Embryonic facial prominence (tissue), 1 donor: ENCODE results near the gene PDZRN3.
"Not testable (repeated sequence)": the region's sequence is repeated elsewhere in the genome, so short reads cannot be mapped to it uniquely, and the experiment has no call there.

Source experiments
- DNase-seq: peaks from one replicate; pipeline ENCODE4 v3.0.0-alpha.2; 2016; ENCODE audit errors: extremely low spot score

PDZRN3 gene

DNA sequence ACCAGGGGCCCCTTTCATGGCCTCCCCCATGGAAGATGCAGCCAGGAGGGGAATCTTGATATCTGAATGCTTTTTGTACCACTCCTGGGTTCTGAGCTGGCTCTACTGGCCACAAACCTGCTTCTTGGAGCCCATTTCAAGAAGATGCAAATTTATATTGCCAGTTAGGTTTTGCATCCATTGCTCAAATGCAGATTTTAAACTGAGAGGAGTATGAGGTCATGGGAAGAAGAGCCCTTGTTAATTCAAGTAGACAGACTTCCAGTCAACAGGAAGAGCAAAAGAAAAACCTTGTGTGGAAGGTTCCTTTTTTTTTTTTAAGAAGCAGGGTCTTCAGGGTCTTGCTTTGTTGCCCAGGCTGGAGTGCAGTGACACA lies 133.5 kb downstream of the PDZRN3 start:
- no peak for DNase-seq

DNA sequence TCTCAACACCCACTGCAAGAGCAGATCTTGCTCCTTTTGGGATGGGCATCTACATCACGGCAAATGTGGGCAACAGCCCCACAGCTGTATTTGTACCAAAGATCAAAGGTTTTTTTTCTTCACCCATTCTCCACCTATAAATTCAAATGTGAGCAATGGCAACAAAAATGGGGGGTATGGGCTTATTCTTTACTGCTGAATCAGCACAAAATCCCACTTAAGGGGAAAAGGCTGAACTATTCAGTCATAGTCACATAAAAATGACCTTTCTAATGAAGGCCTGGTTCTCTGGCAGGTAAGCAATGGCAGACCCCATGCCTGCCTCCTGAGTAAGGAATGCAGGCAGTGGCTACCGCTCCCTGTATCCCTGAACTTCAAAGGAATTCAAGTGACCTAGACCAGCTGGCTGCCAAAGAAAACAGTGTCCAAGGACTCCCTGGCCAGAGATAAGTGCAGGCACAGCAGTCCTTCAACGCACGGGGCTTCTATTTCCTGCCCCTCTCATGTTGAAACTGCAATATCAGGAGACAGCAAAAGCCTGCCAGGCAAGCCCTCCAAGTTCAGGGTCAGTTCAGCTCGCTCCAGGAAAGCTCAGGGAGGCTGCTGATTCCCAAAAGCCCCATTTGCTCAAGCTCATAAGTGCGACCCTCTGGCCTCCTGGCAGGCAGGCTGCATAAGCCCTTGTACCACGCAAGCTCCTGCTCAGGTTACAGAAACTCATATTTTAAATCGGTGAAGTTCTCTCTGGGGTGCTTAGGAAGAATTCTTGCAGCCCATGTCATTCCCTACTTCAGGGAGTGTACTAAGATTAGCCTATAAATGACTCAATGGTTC lies 134.1 kb downstream of the PDZRN3 start:
- no peak for DNase-seq

DNA sequence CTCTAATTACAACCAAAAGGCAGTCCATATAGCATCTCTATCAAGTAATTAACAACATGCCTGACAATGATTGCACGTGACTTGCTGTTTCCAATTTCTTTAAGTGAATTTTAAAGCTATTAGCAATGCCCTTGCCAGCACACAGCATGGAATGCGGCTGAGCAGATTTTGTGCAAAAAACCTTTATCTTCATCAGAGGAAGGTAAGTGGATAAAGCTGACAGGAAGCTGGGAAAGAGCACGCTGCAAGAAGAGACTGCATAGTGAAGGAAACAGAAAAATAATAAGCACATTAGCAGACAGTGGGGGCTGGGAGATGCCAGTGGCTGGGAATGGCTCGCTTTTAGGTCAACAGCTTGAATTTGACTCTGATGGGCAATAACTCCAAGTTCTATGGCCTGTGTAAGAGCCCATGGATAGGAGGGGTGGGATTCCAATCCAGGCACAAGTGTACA lies 138.8 kb downstream of the PDZRN3 start:
- no peak for DNase-seq

DNA sequence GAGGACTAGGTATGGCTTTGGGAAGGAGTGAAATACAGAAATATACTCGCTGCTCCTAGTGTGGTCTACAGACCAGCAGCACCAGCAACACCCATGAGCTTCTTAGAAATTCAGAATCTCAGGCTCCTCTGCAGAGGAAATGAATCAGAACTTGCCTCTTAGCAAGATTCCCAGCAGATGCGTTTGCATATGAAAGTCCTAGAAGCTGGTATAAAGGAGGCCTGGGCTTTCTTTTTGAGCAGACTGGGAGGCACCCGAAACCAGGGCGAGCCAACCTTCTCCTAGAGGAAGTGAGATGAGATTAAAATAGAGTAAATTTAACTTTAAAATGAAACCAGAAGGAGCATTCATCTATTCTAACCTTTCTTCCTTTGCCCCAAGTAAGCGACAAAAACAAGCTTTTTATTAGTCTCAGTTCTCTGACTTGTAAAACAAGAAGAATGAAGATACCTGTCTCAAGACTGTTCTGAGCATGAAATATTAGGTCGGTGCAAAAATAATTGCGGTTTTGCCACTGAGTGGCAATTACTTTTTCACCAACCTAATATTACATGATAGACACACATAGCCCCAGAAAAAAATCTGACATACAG lies 140.0 kb downstream of the PDZRN3 start:
- DNase-seq = no peak

DNA sequence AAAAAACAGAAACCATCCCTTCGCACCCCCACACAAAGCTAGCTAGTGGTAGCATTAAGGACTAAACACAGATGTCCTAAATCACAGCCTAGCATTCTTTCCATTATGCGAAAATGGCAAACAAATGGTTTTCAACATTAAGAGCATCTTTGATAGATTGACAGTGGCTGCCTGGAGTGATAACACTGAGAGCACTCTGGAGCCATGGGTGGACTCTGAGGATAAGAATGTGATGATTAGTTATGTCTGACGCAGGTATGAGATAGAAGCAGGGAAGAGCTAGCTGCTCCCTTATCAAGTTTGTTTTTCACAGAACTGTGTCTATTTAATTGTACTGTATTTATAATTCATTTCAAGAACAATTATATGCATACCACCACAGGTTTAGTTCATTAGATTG lies 142.9 kb downstream of the PDZRN3 start:
- DNase-seq = no peak

DNA sequence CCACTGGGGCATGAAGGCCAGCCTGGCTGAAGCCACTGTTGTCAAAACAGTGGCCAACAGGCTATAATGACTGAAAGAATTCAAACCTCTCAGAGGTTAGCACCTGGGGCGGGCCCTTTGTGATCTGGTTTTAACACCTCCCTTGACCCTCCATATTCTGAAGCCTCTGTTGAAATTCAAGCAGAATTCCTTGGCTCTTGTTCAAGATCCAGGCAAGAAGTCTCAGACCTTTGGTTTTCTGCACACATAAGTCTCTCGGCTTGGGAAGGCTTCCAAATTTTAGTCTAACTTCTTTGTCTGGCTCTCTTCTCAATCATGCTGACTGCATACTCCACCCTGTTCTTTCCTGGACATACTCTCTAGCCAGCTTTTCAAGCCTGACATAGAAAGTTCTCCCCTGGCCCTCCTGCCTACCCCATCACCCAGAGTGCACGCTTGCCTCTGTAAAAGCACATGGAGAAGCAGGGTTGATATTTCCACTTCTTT lies 144.5 kb downstream of the PDZRN3 start:
- DNase-seq = no peak

DNA sequence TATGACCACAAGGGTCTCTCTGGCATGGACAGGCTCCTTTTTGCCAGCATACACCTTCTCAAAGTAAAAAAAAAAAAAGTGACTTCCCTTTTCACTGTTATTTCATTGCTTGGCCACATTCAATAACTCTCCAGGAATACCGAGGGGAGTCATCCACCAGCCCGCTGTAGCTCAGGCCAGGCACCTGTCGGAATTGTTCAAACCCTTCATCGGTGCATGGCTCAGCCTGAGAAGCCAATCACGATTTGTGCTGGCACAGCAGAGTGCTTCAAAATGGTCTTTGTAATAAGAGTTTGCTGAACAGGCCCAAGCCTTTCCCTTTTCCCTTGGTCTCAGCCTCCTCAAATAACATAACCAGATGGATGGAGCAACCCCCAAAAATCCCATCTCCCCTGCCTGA lies 145.4 kb downstream of the PDZRN3 start:
- no peak for DNase-seq

DNA sequence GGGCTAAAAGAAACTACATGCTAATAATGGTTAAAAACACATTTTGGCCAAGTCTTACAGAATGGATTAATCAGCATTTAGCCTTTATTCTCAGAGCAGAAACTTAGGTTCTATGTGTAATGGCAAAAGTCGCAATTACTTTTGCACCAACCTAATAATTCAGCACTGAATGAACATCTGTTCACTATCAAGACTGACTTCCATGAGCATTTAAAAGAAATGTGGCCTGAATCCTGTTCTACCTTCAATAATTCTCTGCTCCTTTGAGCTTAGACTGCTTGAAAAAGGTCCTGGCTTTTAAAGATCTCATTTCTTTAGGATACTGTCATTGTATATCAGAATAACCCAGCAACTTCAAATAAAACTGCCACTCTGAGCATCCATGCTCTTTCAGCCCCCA lies 145.9 kb downstream of the PDZRN3 start:
- DNase-seq = no peak

DNA sequence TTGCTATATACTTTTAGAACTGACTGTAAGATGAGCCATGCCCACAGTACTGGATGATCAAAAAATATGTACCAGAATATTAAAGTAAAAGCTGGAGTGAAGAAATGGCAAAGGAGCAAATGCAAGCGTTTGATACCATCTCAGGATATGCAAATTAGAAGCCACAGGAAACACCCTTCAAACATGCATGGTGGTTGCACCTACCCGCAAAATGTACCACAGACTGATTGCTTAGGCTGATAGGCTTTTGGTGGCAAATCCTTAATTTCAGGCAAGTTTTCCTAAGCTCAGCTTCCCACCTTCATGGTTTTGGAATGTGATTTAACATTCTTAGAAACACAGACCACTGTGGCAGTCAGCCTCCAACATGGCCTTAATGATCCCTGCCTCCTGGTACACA lies 149.0 kb downstream of the PDZRN3 start:
- DNase-seq = no peak

DNA sequence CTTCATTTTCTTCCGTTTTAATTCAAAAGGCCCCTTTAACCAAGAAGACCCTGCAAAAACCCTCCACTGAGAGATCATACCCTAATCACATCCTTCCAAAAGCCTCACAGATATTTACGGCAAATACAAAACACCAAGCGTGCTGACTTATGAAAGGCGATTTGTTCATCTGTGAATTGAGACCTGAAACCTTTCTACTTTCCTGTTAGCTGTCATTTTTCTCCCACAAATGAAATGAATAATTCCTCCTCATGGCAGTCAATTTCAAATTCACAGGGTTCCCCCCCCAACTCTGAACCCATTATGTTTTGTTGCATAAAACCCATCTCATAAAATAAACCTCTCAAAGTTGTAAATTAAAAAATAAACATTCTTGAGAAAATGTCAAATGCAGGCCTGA lies 149.6 kb downstream of the PDZRN3 start:
- no peak for DNase-seq

DNA sequence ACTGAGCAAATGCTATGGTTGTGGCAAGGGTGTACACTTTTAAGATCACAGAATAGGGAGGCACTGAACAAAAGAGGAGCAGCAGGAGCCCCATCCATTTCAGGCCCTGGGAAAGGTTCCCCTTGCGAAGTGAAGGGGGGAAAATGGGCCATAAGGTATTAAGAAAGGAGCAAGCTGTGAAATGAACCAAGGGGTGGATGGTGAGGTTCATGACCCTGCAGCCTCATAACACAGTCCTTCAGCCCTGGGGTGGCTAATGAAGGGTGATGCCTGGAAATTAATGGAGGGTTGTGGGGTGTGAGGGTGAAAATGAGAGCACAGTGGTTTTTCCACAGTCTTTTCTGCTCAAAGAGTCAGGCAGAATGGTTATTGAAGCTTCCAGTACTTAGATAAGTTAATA lies 150.1 kb downstream of the PDZRN3 start:
- DNase-seq = no peak

DNA sequence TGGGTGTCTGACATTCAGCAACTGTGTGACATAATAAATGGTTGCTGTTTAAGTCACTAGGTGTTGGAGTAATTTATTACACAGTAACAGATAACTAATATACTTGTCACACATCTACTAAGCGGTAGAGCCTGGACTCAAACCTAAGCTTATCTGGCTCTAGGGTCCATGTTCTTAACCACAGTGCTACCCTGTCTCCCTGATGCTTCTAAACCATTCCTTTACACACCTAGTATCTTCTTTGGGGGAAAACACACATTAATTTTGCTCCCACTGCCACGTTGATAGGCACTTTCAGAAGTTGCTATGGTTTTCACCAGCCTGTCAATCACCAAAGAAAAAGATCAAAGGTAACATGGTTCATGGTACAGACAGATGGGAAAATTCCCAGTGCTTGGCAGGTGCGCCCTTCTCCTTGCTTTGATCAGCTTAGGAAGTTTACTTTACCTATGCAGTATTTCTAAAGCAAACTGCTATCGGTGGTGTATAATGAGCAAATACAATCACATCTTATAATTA lies 150.8 kb downstream of the PDZRN3 start:
- no peak for DNase-seq

DNA sequence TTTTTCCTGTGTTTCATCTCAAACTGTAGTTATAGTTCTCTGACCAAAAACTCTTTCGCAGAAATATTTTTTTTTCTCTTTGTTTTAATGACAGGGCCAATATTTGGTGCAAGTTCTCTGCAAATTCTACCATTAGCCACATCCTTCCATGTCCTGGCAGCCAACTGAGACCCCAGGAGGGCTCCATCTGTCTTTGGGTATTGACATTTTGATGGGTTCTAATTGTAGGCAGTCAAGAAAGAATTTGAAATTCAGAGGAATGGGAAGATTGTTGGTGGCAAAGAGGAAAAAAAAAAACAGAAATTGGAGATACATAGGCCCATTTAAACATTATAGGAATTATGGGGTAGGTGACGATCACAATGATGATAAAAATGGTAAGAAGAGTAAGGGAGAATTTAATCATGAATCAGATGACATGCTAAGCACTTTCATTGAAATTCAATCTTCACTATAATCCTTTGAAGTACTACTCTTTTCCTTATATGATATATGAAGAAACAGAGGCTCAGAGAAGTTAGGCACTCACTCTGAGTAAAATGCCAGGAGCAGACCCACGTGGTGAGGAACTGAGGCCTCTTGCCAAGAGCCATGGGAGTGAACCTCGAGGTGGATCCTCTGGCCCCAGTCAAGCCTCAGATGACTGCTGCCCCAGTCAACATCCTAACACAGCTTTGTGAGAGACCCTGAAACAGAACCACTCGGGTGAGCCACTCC lies 151.4 kb downstream of the PDZRN3 start:
- DNase-seq = no peak

DNA sequence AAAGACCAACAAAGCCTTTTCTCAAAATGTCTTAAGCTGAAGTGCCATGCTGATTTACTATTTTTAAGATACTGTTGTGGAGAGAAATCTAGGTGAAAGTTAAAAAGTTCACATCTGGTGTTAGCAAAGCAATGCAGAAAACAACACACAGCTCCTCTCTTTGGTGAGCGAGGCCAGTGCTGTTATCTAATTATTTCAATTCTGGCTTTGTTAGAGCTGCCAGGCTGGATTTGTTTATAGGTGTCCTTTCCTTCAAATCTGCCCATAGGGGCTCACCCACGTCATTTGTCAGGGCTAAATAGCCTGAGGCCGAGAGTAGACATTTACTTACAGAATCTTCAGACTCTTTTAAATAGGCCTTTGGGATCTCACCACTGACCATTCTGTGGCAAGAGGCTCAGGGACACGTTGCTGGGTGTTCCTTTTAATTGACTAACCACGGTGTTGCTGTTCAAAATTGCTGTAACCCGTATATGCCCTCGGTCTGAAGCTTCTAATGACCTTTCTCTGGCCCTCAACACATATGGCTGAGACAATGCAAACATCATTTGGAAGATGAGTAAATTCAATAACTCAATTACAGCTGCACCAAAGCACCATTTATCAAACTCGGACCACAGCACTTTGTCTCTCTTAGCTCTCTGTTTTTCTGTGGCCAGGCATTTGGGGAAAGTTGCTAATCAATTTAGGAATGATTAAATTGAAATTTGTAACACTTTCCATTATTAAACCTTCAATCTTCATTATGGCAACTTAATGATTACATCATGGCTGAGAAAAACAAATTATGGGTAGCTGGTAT lies 152.6 kb downstream of the PDZRN3 start:
- DNase-seq = no peak

DNA sequence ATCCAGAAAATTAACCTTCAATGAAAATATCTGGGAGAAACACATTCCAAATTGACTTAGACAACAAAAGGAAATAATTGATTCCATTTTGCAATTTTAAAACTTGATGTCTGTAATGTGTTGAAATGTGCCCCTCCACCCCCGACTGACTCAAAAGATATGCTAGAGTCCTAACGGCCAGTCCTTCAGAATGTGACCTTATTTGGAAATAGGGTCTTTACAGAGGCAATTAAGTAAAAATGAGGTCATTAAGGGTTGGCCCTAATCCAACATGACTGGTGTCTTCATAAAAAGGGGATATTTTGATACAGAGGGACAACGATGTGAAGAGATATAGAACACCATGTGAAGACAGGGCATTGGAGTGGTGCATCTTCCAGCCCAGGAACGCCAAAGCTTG lies 153.9 kb downstream of the PDZRN3 start:
- DNase-seq = no peak

DNA sequence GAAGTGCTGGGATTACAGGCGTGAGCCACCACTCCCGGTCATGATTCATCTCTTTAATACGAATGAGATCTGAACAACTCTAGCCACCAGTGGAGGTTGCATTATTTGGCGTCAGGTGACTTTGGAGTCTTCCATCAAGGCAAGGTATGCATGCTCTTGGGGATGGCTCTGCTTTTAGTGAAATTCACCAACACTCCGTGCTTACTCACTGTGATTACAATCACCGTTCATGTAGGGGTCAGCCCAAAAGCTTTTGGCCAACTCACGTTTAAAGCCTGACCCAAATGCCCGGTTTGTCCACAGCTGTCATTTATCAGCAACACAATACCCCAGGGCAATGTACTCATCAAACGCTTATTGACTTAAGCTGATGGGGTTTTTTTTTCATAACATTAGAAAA lies 155.4 kb downstream of the PDZRN3 start:
- DNase-seq = no peak

DNA sequence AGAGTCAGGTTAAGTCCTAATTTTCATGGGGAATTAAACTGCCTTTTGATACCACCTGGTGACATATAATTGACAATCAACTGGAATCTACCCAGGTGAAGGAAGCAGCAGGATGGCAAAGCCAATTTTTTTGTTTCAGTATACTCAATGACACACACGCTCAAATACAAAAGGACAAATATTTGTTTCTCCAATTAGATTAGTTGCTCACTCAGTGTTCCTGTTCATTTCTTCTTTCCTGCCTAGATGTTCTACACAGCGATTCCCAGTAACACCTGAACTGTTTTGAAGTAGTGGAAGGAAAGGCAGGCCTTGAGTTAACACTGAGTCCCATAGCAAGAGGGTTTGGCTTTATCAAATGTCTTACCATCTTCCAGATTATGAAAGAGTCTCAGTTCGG lies 157.5 kb downstream of the PDZRN3 start:
- DNase-seq = no peak

DNA sequence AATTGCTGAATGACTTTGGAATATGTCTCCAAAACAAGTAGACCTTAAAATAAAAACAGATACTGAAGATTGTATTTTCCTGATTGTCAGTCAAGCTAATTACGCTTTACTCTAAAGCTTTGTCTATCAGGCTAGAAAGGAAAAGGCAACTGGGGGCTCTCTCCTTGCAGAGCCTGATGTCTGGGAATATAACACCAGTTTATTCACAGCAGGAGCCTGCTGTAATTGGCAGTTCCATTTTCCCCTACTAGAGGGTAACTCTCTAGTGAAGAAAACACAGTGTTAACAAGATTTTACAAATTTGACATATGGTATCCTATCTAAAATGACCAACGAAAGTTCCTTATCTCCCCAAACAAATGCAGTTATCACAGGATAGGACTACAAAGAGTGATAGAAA lies 158.8 kb downstream of the PDZRN3 start:
- no peak for DNase-seq

DNA sequence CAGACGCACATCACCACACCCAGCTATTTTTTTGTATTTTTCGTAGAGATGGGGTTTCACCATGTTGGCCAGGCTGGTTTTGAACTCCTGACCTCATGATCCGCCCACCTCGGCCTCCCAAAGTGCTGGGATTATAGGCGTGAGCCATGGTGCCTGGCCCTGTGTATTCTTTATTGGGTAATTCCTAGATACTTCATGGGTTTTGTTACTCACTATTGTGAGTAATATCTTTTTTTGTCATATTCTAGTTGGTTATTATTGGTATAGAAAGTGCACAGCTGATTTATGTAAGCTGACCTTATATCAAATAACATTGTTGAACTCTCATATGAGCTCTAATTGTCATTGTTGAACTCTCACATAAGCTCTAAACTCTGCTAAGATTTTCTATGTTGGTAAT lies 160.6 kb downstream of the PDZRN3 start:
- DNase-seq = not testable (repeated sequence)

DNA sequence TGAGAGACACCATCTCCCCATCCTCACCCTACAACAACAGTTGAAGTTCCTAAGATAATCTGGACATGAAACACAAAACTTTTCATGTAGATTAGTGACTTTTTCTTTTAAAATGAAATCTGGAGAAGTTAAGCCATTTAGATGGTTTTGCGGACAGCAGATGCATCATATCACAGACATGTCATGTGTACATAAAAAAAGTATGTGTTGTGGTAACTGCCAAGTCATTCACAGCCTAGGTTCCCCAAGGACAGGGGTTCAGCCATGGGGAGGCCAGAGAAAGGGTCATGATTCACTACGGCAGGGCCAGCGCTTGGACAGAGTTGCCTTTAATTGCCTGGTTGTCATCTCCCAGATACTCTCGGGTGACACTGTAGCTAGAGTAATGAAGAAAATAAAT lies 163.2 kb downstream of the PDZRN3 start:
- DNase-seq = no peak

DNA sequence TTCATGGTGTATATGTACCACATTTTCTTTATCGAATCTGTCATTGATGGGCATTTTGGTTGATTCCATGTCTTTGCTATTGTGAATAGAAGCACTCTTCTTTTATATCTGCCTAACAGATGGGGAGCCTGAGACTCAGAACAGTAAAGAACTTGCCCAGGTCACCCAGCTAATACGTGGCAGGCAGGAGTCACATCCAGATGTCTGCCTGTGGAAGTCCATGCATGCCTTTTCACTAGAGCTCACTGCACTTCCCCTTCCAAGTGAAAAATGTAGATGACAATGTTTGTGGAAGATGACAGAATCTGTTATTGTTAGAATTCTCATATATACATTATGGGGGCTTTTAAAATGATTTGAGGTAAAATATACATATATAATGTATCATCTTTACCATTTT lies 165.0 kb downstream of the PDZRN3 start:
- no peak for DNase-seq

DNA sequence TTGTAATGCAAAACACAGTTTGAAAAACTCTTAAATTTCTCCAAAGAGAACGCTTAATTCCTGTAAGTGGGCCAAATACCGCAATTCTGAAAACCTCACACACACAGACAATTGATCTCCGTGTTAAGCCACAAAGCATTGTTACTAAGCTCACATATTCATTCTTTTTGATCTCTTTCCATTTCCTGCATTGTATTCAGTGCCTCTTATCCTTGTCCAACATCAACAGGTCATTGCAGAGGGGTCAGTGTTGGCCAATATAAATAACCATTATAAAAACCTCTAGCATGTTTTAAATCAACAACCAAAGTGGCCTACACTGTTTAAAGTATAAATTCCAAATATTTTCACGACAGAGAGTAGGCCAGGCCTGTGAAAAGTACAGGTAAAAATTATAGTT lies 171.1 kb downstream of the PDZRN3 start:
- DNase-seq = no peak
